PC-3 (cell line): ENCODE measurements around the gene PROP1. TPM values are rescaled to one million over a fixed set of nuclear protein-coding genes. Genes with fewer than 3 reads are reported as not detected.
"Not testable (repeated sequence)": the region's sequence is repeated elsewhere in the genome, so short reads cannot be mapped to it uniquely, and the experiment has no call there.

Source experiments
- ATAC-seq: fragments of 200-7000 bp; cut with Tn5 transposase; 2 replicates; pipeline ENCODE4 v1.9.1; 2020; ENCODE audit warnings: mild to moderate bottlenecking, moderate library complexity
- BruUV-seq: library from RNA; stranded (reverse); fragments of 400-500 nt; replicated peaks from 2 replicates; lab custom pipeline; 2021; lab: Mats Ljungman, UMichigan
- CTCF ChIA-PET: fragments of 300-600 bp; sonication (Branson Sonifier 250); formaldehyde crosslinking; loops from one replicate; lab custom pipeline; 2022; ENCODE audit warnings: antibody characterized with exemption; lab: Charles Lee
- POLR2A ChIA-PET: fragments of 300-600 bp; sonication (Branson Sonifier 250); formaldehyde crosslinking; loops from one replicate; lab custom pipeline; 2022; ENCODE audit warnings: antibody characterized with exemption; ENCODE audit not compliant: unreplicated experiment; lab: Charles Lee
- DNase-seq: peaks from one replicate; pipeline ENCODE4 v3.0.0-alpha.2; 2015
- H2AFZ ChIP-seq: fragments of 300-600 bp; sonication (generic); 2 replicates; pipeline ENCODE4 v1.6.0; 2016; ENCODE audit warnings: antibody characterized with exemption, low read length
- H3F3A ChIP-seq: fragments of 300-600 bp; sonication (generic); one replicate; pipeline ENCODE4 v1.6.0; 2017; ENCODE audit warnings: antibody characterized with exemption, low read length, control low read depth, mild to moderate bottlenecking; ENCODE audit not compliant: unreplicated experiment
- H3K27ac ChIP-seq: fragments of 300-600 bp; sonication (generic); 2 replicates; pipeline ENCODE4 v1.5.1; 2016; ENCODE audit warnings: mild to moderate bottlenecking, low read length
- H3K27me3 ChIP-seq: fragments of 300-600 bp; sonication (generic); 2 replicates; pipeline ENCODE4 v1.6.1; 2016; ENCODE audit warnings: low read length, mixed read lengths
- H3K36me3 ChIP-seq: fragments of 300-600 bp; sonication (generic); 2 replicates; pipeline ENCODE4 v1.6.1; 2016; ENCODE audit warnings: low read depth, mixed run types, low read length, mixed read lengths
- H3K4me1 ChIP-seq: fragments of 300-600 bp; sonication (generic); 2 replicates; pipeline ENCODE4 v1.5.1; 2016; ENCODE audit warnings: low read length; ENCODE audit not compliant: insufficient read depth
- H3K4me2 ChIP-seq: fragments of 300-600 bp; sonication (generic); 2 replicates; pipeline ENCODE4 v1.6.0; 2016; ENCODE audit warnings: low read length
- H3K4me3 ChIP-seq: fragments of 300-600 bp; sonication (generic); 2 replicates; pipeline ENCODE4 v1.5.1; 2016; ENCODE audit warnings: mild to moderate bottlenecking, low read length, mixed read lengths
- H3K79me2 ChIP-seq: fragments of 300-600 bp; sonication (generic); 2 replicates; pipeline ENCODE4 v1.6.1; 2017; ENCODE audit warnings: low read length, mixed read lengths
- H3K9ac ChIP-seq: fragments of 300-600 bp; sonication (generic); 2 replicates; pipeline ENCODE4 v1.6.0; 2016; ENCODE audit warnings: mild to moderate bottlenecking, low read length
- H3K9me2 ChIP-seq: fragments of 300-600 bp; sonication (generic); replicated peaks from 2 replicates; pipeline ENCODE4 v1.6.1; 2016; ENCODE audit warnings: mixed run types, low read length, mixed read lengths
- H3K9me3 ChIP-seq: fragments of 300-600 bp; sonication (generic); 2 replicates; pipeline ENCODE4 v1.6.1; 2016; ENCODE audit warnings: low read length, mixed read lengths
- H4K20me1 ChIP-seq: fragments of 300-600 bp; sonication (generic); 2 replicates; pipeline ENCODE4 v1.6.1; 2016; ENCODE audit warnings: low read length, mixed read lengths
- CTCF ChIP-seq: fragments of 300-600 bp; sonication (generic); conservative IDR thresholded peaks from 2 replicates; pipeline ENCODE4 v1.5.1; 2017; ENCODE audit warnings: antibody characterized with exemption, low read depth, mild to moderate bottlenecking, low read length
- EZH2 ChIP-seq: fragments of 300-600 bp; sonication (generic); IDR thresholded peaks from one replicate; pipeline ENCODE4 v1.6.1; 2017; ENCODE audit warnings: antibody characterized with exemption, mild to moderate bottlenecking, low read length; ENCODE audit not compliant: unreplicated experiment
- EZH2phosphoT487 ChIP-seq: fragments of 300-600 bp; sonication (generic); IDR thresholded peaks from 2 replicates; pipeline ENCODE4 v1.6.1; 2018; ENCODE audit warnings: mild to moderate bottlenecking, antibody characterized with exemption, low read length, borderline replicate concordance
- intact Hi-C: fragments of 100-400 bp; cut with micrococcal nuclease; formaldehyde crosslinking; loops from 2 replicates; pipeline ENCODE4 v1.9.0; 2023
- total RNA-seq: library from RNA; depleted of rRNA; stranded (reverse); fragments of >200 nt; gene quantifications from 2 replicates; pipeline ENCODE4 v1.2.3, GENCODE V29; 2014

The PROP1 gene
- total RNA-seq, 1 experiment from 2014 or later: not detected

GRCh38 chr5:177959315-177959714 lies 36.7 kb downstream of the PROP1 start:
- BruUV-seq: no TSS peak
- CTCF ChIA-PET: no interaction called here
- no peaks in the 10 kb centered on the region for H3F3A ChIP-seq
- TF ChIP-seq EZH2: no peak
- TF ChIP-seq EZH2phosphoT487: no peak
- TF ChIP-seq CTCF: no peak
- H3K36me3 ChIP-seq: no peaks in the 10 kb centered on the region
- no peak for ATAC-seq
- POLR2A ChIA-PET: no interaction called here
- H3K9ac ChIP-seq: no peak overlapping the region
- no peak overlapping the region for H3K4me2 ChIP-seq
- no peaks in the 10 kb centered on the region for H3K4me1 ChIP-seq
- H3K9me2 ChIP-seq: no peaks in the 10 kb centered on the region
- H3K79me2 ChIP-seq: no peaks in the 10 kb centered on the region
- no peak overlapping the region for H3K27ac ChIP-seq
- no peak overlapping the region for H2AFZ ChIP-seq
- intact Hi-C loops: no loop called here
- no peaks in the 10 kb centered on the region for H3K9me3 ChIP-seq
- no peaks in the 10 kb centered on the region for H4K20me1 ChIP-seq
- H3K4me3 ChIP-seq: no peak overlapping the region
- no peaks in the 10 kb centered on the region for H3K27me3 ChIP-seq
- DNase-seq: no peak

GRCh38 chr5:177958696-177959095 lies 37.3 kb downstream of the PROP1 start:
- ChIA-PET CTCF (no interaction called here), POLR2A (no interaction called here)
- no peak overlapping the region for H3K4me2 ChIP-seq
- H4K20me1 ChIP-seq: no peaks in the 10 kb centered on the region
- H3F3A ChIP-seq: no peaks in the 10 kb centered on the region
- no peaks in the 10 kb centered on the region for H3K9me3 ChIP-seq
- intact Hi-C loops: no loop called here
- H3K27ac ChIP-seq: no peak overlapping the region
- H3K9ac ChIP-seq: no peak overlapping the region
- BruUV-seq: no TSS peak
- ATAC-seq: no peak
- H2AFZ ChIP-seq: no peak overlapping the region
- H3K36me3 ChIP-seq: no peaks in the 10 kb centered on the region
- no peak overlapping the region for H3K4me3 ChIP-seq
- H3K79me2 ChIP-seq: no peaks in the 10 kb centered on the region
- no peak for DNase-seq
- H3K9me2 ChIP-seq: no peaks in the 10 kb centered on the region
- TF ChIP-seq CTCF: no peak
- TF ChIP-seq EZH2: no peak
- no peak for TF ChIP-seq EZH2phosphoT487
- no peaks in the 10 kb centered on the region for H3K27me3 ChIP-seq
- no peaks in the 10 kb centered on the region for H3K4me1 ChIP-seq

GRCh38 chr5:177957241-177957640 lies 38.8 kb downstream of the PROP1 start:
- Histone ChIP-seq H3K27me3 (no peaks in the 10 kb centered on the region), H3K9ac (no peak overlapping the region), H2AFZ (no peak overlapping the region), H3K79me2 (no peaks in the 10 kb centered on the region), H4K20me1 (no peaks in the 10 kb centered on the region), H3K4me3 (no peak overlapping the region), H3K27ac (no peak overlapping the region), H3F3A (no peaks in the 10 kb centered on the region), H3K9me3 (no peaks in the 10 kb centered on the region), H3K4me1 (no peaks in the 10 kb centered on the region), H3K4me2 (no peak overlapping the region), H3K36me3 (no peaks in the 10 kb centered on the region), H3K9me2 (no peaks in the 10 kb centered on the region)
- intact Hi-C loops: no loop called here
- ChIA-PET POLR2A (no interaction called here), CTCF (no interaction called here)
- ATAC-seq (no peak), DNase-seq (no peak)
- BruUV-seq: no TSS peak
- TF ChIP-seq EZH2: no peak
- no peak for TF ChIP-seq CTCF
- TF ChIP-seq EZH2phosphoT487: no peak

GRCh38 chr5:177953101-177953500 lies 42.9 kb downstream of the PROP1 start:
- not testable (repeated sequence) for BruUV-seq

More at GRCh38 chr5:177953101-177953500, 42.9 kb downstream of the PROP1 start:
- DNase-seq, H3F3A ChIP-seq, intact Hi-C loops, H3K4me1 ChIP-seq, H3K27ac ChIP-seq, H3K4me3 ChIP-seq, H3K4me2 ChIP-seq, H3K9me2 ChIP-seq, H3K36me3 ChIP-seq, ATAC-seq, H3K9ac ChIP-seq, H2AFZ ChIP-seq, CTCF ChIA-PET, H3K9me3 ChIP-seq, H4K20me1 ChIP-seq, POLR2A ChIA-PET, H3K27me3 ChIP-seq, H3K79me2 ChIP-seq: not testable (repeated sequence)
